ENCODE measurements around the gene FTO. TPM values are rescaled to one million over a fixed set of nuclear protein-coding genes. Genes with fewer than 3 reads are reported as not detected.

FTO gene
- polyA plus RNA-seq, 1 donor from 2014 or later: 80.1 TPM

- Histone ChIP-seq H3K27ac (ENCODE audit: low read length) (no peak overlapping the region), H4K20me1 (ENCODE audit: insufficient read depth) (no peaks in the 10 kb centered on the region), H3K4me2 (ENCODE audit: low read length) (no peak overlapping the region), H3K27me3 (ENCODE audit: insufficient read depth, low read depth, low read length) (no peaks in the 10 kb centered on the region), H3K79me2 (replicated peaks; ENCODE audit: insufficient read depth, low read length) (no peaks in the 10 kb centered on the region), H3K9me2 (ENCODE audit: insufficient read depth, low read length) (no peaks in the 10 kb centered on the region), H3K4me3 (ENCODE audit: low read length) (no peak overlapping the region), H3K9ac (ENCODE audit: low read length) (no peak overlapping the region), H2AFZ (ENCODE audit: low read depth, low read length) (no peak overlapping the region), H3F3A (ENCODE audit: insufficient read depth, low read length, poor library complexity, severe bottlenecking) (no peaks in the 10 kb centered on the region), H3K9me3 (ENCODE audit: low read length) (no peaks in the 10 kb centered on the region), H3K36me3 (ENCODE audit: insufficient read depth, low read length) (no peaks in the 10 kb centered on the region)
- no peak for TF ChIP-seq EZH2 (IDR thresholded peaks at IDR 0.05; ENCODE audit: borderline replicate concordance, insufficient read depth, low read length, poor library complexity, severe bottlenecking)
- no peak for TF ChIP-seq RAD21 (conservative IDR thresholded peaks at IDR 0.05)
- no peak for TF ChIP-seq CTCF (IDR thresholded peaks at IDR 0.05; ENCODE audit: poor library complexity, severe bottlenecking)
- TF ChIP-seq EP300 (conservative IDR thresholded peaks at IDR 0.05; ENCODE audit: poor library complexity, severe bottlenecking): no peak
- no peak for TF ChIP-seq SMC3 (conservative IDR thresholded peaks at IDR 0.05; ENCODE audit: poor library complexity)
- TF ChIP-seq REST (IDR thresholded peaks at IDR 0.05; ENCODE audit: borderline replicate concordance): no peak
- no peak for TF ChIP-seq POLR2AphosphoS5 (IDR thresholded peaks at IDR 0.05)
- TF ChIP-seq TAF1 (IDR thresholded peaks at IDR 0.05; ENCODE audit: low read depth): no peak
- no peak for TF ChIP-seq MXI1 (conservative IDR thresholded peaks at IDR 0.05; ENCODE audit: poor library complexity, severe bottlenecking)
Measured at GRCh38 chr16:53775821-53776431, 72.0 kb downstream of the FTO start.

GRCh38 chr16:53779186-53779585, 75.2 kb downstream of the FTO start:
- H4K20me1 ChIP-seq (ENCODE audit: insufficient read depth): no peaks in the 10 kb centered on the region
- H3F3A ChIP-seq (ENCODE audit: insufficient read depth, low read length, poor library complexity, severe bottlenecking): no peaks in the 10 kb centered on the region
- no peaks in the 10 kb centered on the region for H3K9me3 ChIP-seq (ENCODE audit: low read length)
- TF ChIP-seq RAD21 (conservative IDR thresholded peaks at IDR 0.05): no peak
- TF ChIP-seq SMC3 (conservative IDR thresholded peaks at IDR 0.05; ENCODE audit: poor library complexity): no peak
- TF ChIP-seq EP300 (conservative IDR thresholded peaks at IDR 0.05; ENCODE audit: poor library complexity, severe bottlenecking): no peak
- TF ChIP-seq TAF1 (IDR thresholded peaks at IDR 0.05; ENCODE audit: low read depth): no peak
- no peak for TF ChIP-seq POLR2AphosphoS5 (IDR thresholded peaks at IDR 0.05)
- no peak for TF ChIP-seq REST (IDR thresholded peaks at IDR 0.05; ENCODE audit: borderline replicate concordance)
- TF ChIP-seq MXI1 (conservative IDR thresholded peaks at IDR 0.05; ENCODE audit: poor library complexity, severe bottlenecking): no peak
- TF ChIP-seq CTCF (IDR thresholded peaks at IDR 0.05; ENCODE audit: poor library complexity, severe bottlenecking): no peak
- TF ChIP-seq EZH2 (IDR thresholded peaks at IDR 0.05; ENCODE audit: borderline replicate concordance, insufficient read depth, low read length, poor library complexity, severe bottlenecking): no peak
- H3K27ac ChIP-seq (ENCODE audit: low read length): no peak overlapping the region
- H3K4me2 ChIP-seq (ENCODE audit: low read length): no peak overlapping the region
- no peaks in the 10 kb centered on the region for H3K79me2 ChIP-seq (replicated peaks; ENCODE audit: insufficient read depth, low read length)
- no peaks in the 10 kb centered on the region for H3K9me2 ChIP-seq (ENCODE audit: insufficient read depth, low read length)
- no peak overlapping the region for H3K4me3 ChIP-seq (ENCODE audit: low read length)
- no peaks in the 10 kb centered on the region for H3K36me3 ChIP-seq (ENCODE audit: insufficient read depth, low read length)
- no peak overlapping the region for H3K9ac ChIP-seq (ENCODE audit: low read length)
- H3K27me3 ChIP-seq (ENCODE audit: insufficient read depth, low read depth, low read length): no peaks in the 10 kb centered on the region
- no peak overlapping the region for H2AFZ ChIP-seq (ENCODE audit: low read depth, low read length)

All from neural cell (in vitro differentiated cells).